Small intestine (tissue), 7 donors: ENCODE results near the gene MBD6. TPM values are rescaled to one million over a fixed set of nuclear protein-coding genes. Genes with fewer than 3 reads are reported as not detected.

Source experiments
- DNase-seq, 2 donors: peaks; one replicate each; pipeline versions ENCODE4 v3.0.0 to v3.0.0-alpha.2; 2013
- FAIRE-seq: peaks from 2 replicates; lab custom pipeline; 2012; peaks lifted over from hg19 to GRCh38; lab: Jason Lieb, UNC
- H3K27ac ChIP-seq, 3 donors: one replicate each; pipeline ENCODE4 v1.5.1; 2013; ENCODE audit warnings: low read length in 2 of 3, mild to moderate bottlenecking in 2 of 3, control low read depth in 1 of 3, inconsistent platforms in 1 of 3, low read depth in 1 of 3, moderate library complexity in 1 of 3
- H3K27me3 ChIP-seq, 3 donors: one replicate each; pipeline ENCODE4 v1.6.1; 2013; ENCODE audit warnings: low read length in 3 of 3, inconsistent platforms in 1 of 3; ENCODE audit not compliant: control insufficient read depth in 3 of 3, insufficient read depth in 3 of 3
- H3K36me3 ChIP-seq, 3 donors: one replicate each; pipeline ENCODE4 v1.6.1; 2013; ENCODE audit warnings: low read length in 3 of 3, inconsistent platforms in 1 of 3, low read depth in 1 of 3, mild to moderate bottlenecking in 1 of 3, moderate library complexity in 1 of 3; ENCODE audit not compliant: control insufficient read depth in 3 of 3, insufficient read depth in 2 of 3
- H3K4me1 ChIP-seq, 3 donors: one replicate each; pipeline ENCODE4 v1.6.1; 2013; ENCODE audit warnings: low read length in 2 of 3, inconsistent platforms in 1 of 3, low read depth in 1 of 3, mild to moderate bottlenecking in 1 of 3, moderate library complexity in 1 of 3; ENCODE audit not compliant: control insufficient read depth in 3 of 3, insufficient read depth in 2 of 3
- H3K4me3 ChIP-seq, 3 donors: one replicate each; pipeline ENCODE4 v1.5.1; 2013; ENCODE audit warnings: low read length in 3 of 3, control low read depth in 1 of 3, inconsistent platforms in 1 of 3, low read depth in 1 of 3, mild to moderate bottlenecking in 1 of 3, moderate library complexity in 1 of 3
- H3K9me3 ChIP-seq, 2 donors: one replicate each; pipeline ENCODE4 v1.6.1; 2013; ENCODE audit warnings: low read depth in 1 of 2, low read length in 1 of 2; ENCODE audit not compliant: control insufficient read depth in 2 of 2, insufficient read depth in 1 of 2
- WGBS, 3 donors: extraction: QIAGEN DNeasy Blood & Tissue Kit; methylation state at CpG; one replicate each; pipeline ENCODE4 v1.1.7; 2013; 5-methylcytosine and 5-hydroxymethylcytosine counted together
- polyA plus RNA-seq, 4 donors: library from polyadenylated mRNA; stranded (reverse) in 3 of 4; unstranded in 1 of 4; fragments of 200-250 nt in 3 of 4; fragments of 120-200 nt in 1 of 4; gene quantifications; one replicate each; pipeline versions ENCODE4 v1.2.1 to v1.2.3, GENCODE V29; 2013
- donor health status: healthy with polysubstance abuse.
- donor health status: control.
- donor health status: control.
- donor health status: Bipolar disorder and iron deficiency.
- donor health status: healthy.

Gene MBD6
- polyA plus RNA-seq, 4 donors = 20.5 to 72.0 (median 36.5) TPM

DNA sequence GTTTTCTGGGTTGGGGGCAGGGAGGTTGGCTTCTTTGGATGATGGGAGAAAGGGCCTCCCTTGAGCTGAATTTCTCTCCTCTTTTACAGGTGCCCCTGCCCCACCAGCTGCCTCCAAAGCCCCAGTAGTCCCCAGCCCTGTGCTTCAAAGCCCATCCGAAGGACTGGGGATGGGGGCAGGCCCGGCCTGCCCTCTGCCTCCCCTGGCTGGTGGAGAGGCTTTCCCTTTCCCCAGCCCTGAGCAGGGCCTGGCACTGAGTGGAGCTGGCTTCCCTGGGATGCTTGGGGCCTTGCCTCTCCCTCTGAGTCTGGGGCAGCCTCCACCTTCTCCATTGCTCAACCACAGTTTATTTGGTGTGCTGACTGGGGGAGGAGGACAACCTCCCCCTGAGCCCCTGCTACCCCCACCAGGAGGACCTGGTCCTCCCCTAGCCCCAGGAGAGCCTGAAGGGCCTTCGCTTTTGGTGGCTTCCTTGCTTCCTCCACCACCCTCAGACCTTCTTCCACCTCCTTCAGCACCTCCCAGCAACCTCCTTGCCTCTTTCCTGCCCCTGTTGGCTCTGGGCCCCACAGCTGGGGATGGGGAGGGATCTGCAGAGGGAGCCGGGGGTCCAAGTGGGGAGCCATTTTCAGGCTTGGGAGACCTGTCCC lies 4.0 kb downstream of the MBD6 start:
- Histone ChIP-seq H3K36me3 (peaks cover 28 to 76% (median 31%) of the 10 kb centered on the region in 3 donors), H3K9me3 (no peaks in the 10 kb centered on the region), H3K27ac (no peak overlapping the region), H3K4me3 (no peak overlapping the region), H3K4me1 (peaks cover 2 to 25% (median 7%) of the 10 kb centered on the region in 3 donors), H3K27me3 (no peaks in the 10 kb centered on the region)
- DNase-seq (no peak), FAIRE-seq (no peak)
- 83 to 96% (median 90%) methylated on average over 2 to 4 of the region's 4 CpGs for WGBS, 3 donors

GRCh38 chr12:57527184-57527583 lies 4.6 kb downstream of the MBD6 start:
- Histone ChIP-seq H3K36me3 (peaks cover 33 to 81% (median 34%) of the 10 kb centered on the region in 3 donors), H3K9me3 (no peaks in the 10 kb centered on the region), H3K4me1 (peaks cover 2 to 19% (median 7%) of the 10 kb centered on the region in 3 donors), H3K27me3 (no peaks in the 10 kb centered on the region), H3K4me3 (no peak overlapping the region), H3K27ac (no peak overlapping the region)
- DNase-seq (no peak), FAIRE-seq (no peak)
- 83 to 88% (median 85%) methylated on average over 5 of the region's 5 CpGs for WGBS, 3 donors

GRCh38 chr12:57528176-57528575 lies 5.6 kb downstream of the MBD6 start:
- DNase-seq (no peak), FAIRE-seq (no peak)
- Histone ChIP-seq H3K4me1 (peaks cover 2 to 18% (median 7%) of the 10 kb centered on the region in 3 donors), H3K27ac (no peak overlapping the region), H3K36me3 (peaks cover 34 to 91% (median 42%) of the 10 kb centered on the region in 3 donors), H3K27me3 (no peaks in the 10 kb centered on the region), H3K9me3 (no peaks in the 10 kb centered on the region), H3K4me3 (no peak overlapping the region)
- WGBS, 3 donors = 85 to 88% (median 86%) methylated on average over 12 of the region's 12 CpGs

- Histone ChIP-seq H3K27me3 (no peaks in the 10 kb centered on the region), H3K27ac (no peak overlapping the region), H3K9me3 (no peaks in the 10 kb centered on the region), H3K4me1 (peaks cover 2 to 15% (median 4%) of the 10 kb centered on the region in 3 donors), H3K36me3 (peaks cover 36 to 95% (median 46%) of the 10 kb centered on the region in 3 donors), H3K4me3 (no peak overlapping the region)
- FAIRE-seq = no peak
- DNase-seq = no peak
- WGBS, 3 donors = 75 to 79% (median 79%) methylated on average over 10 of the region's 10 CpGs
Observed at GRCh38 chr12:57528831-57529555, 6.4 kb downstream of the MBD6 start.

- Histone ChIP-seq H3K9me3 (no peaks in the 10 kb centered on the region), H3K36me3 (peaks cover 39 to 95% (median 50%) of the 10 kb centered on the region in 3 donors), H3K27ac (no peak overlapping the region), H3K4me1 (peaks cover 0 to 7% (median 0%) of the 10 kb centered on the region in 3 donors), H3K27me3 (no peaks in the 10 kb centered on the region), H3K4me3 (no peak overlapping the region)
- 74 to 83% (median 80%) methylated on average over 6 of the region's 6 CpGs for WGBS, 3 donors
- FAIRE-seq (no peak), DNase-seq (no peak)
Observed at GRCh38 chr12:57529831-57530230, 7.2 kb downstream of the MBD6 start.

DNA sequence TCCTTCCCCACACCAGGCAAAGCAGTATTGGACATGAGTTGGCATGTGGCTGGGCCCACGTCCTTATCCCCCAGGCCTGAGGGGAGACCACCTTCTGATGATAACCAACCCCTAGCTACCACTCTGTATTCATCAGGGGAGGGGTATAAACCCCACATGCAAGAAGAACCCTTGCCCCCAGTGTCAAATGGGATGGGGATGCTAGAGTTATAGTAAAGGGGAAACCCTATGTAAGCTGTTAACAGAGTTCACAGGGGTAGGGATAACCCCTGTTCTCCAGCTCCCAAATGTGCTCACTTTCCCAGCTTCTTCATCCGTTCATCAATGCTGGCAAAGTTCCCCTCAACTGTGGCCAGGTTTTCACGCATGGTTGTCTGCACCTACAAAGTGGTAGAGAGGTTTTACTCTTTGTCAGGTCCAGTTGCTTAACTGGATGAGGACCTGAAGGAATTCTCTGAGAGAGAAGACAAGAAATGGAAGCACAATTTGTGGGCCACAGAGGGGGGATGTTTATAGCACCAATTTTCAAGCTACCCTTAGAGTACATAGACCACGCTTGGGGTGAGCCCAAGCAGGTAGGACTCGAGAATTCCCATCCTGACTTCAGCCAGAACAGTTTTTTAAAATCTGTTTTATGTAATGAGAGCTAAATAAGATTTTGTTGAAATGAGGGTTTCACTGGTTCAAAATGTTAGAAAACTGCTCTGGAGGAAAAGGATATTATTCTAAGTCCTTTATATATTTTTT lies 7.9 kb downstream of the MBD6 start:
- WGBS, 3 donors = 81 to 92% (median 90%) methylated on average over 5 of the region's 5 CpGs
- no peak for DNase-seq
- Histone ChIP-seq H3K27me3 (no peaks in the 10 kb centered on the region), H3K27ac (no peak overlapping the region), H3K4me1 (no peaks in the 10 kb centered on the region), H3K9me3 (no peaks in the 10 kb centered on the region), H3K36me3 (peaks cover 39 to 95% (median 53%) of the 10 kb centered on the region in 3 donors), H3K4me3 (no peak overlapping the region)
- FAIRE-seq = no peak

- 62 to 93% (median 92%) methylated on average over 1 of the region's 1 CpG for WGBS, 3 donors
- no peak for FAIRE-seq
Observed at GRCh38 chr12:57531836-57532235, 9.2 kb downstream of the MBD6 start.

GRCh38 chr12:57533108-57533507 lies 10.5 kb downstream of the MBD6 start:
- 94 to 96% (median 94%) methylated on average over 8 of the region's 8 CpGs for WGBS, 3 donors
- peaks cover 31 to 82% (median 42%) of the 10 kb centered on the region in 3 donors for H3K36me3 ChIP-seq
- no peak for FAIRE-seq

More at GRCh38 chr12:57531836-57532235, 9.2 kb downstream of the MBD6 start:
- H3K27ac ChIP-seq = no peak overlapping the region
- no peak for DNase-seq
- no peak overlapping the region for H3K4me3 ChIP-seq
- H3K9me3 ChIP-seq = no peaks in the 10 kb centered on the region
- H3K36me3 ChIP-seq = peaks cover 32 to 90% (median 52%) of the 10 kb centered on the region in 3 donors
- no peaks in the 10 kb centered on the region for H3K4me1 ChIP-seq
- no peaks in the 10 kb centered on the region for H3K27me3 ChIP-seq

More at GRCh38 chr12:57533108-57533507, 10.5 kb downstream of the MBD6 start:
- no peak for DNase-seq
- H3K27ac ChIP-seq = no peak overlapping the region
- H3K27me3 ChIP-seq = no peaks in the 10 kb centered on the region
- H3K9me3 ChIP-seq = no peaks in the 10 kb centered on the region
- H3K4me3 ChIP-seq = no peak overlapping the region
- H3K4me1 ChIP-seq = no peaks in the 10 kb centered on the region
